ENCODE results near the gene HS3ST4.
A peak's percentile ranks its signal among the peaks of the same experiment; 100 is the strongest.

Gene HS3ST4

DNA sequence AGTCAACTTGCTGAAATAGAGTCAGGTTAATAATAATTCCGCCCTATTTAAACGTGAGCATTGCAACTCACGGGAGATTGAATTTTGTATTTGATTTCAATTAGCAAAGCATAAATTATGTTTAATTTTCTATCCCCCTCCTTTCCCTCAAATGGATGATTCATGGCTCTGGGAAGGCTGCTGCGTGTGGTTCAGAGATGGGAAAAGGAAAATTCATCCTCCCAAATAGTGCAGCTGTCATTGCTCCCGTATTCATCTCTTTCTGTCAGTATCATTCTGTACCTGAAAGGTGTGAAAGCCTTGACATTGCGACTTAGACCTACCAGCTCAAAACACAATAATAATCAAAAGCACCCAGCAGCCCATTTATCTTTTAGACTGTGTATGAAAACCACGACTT is 447.3 kb downstream of the HS3ST4 start:
- no peak overlapping the region for H3K9ac ChIP-seq (ENCODE audit: low read length)
- no peaks in the 10 kb centered on the region for H3K36me3 ChIP-seq (ENCODE audit: control insufficient read depth, insufficient read depth, low read length)
- no peak overlapping the region for H3K4me3 ChIP-seq (ENCODE audit: low read depth, low read length)
- H3K27ac ChIP-seq (ENCODE audit: low read depth, low read length), result no peak overlapping the region
- peaks cover 3% of the 10 kb centered on the region; the same call in 1 of the 2 replicates for H3K4me1 ChIP-seq (ENCODE audit: control insufficient read depth, insufficient read depth, low read length)
- no peaks in the 10 kb centered on the region for H3K9me3 ChIP-seq (ENCODE audit: control insufficient read depth, insufficient read depth, low read depth, low read length)
- H3K27me3 ChIP-seq (ENCODE audit: control insufficient read depth, insufficient read depth, low read length), result no peaks in the 10 kb centered on the region

DNA sequence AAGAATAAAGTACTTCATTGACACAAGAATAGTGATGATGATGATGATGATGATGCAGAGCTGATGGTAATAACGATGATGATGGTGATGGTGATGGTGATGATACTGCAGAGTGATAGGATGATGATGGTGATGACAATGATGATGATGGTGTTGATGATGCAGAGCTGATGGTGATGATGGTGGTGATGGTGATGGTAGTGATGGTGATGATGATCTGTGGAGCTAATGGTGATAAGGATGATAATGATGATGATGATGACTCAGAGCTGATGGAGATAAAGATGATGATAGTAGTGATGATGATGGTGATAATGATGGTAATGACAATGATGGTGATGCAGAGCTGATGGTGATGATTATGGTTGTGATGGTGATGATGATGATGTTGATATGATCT is 448.1 kb downstream of the HS3ST4 start:
- no peaks in the 10 kb centered on the region for H3K36me3 ChIP-seq (ENCODE audit: control insufficient read depth, insufficient read depth, low read length)
- H3K4me1 ChIP-seq (ENCODE audit: control insufficient read depth, insufficient read depth, low read length), result no peaks in the 10 kb centered on the region; the same call in 1 of the 2 replicates
- no peak overlapping the region for H3K4me3 ChIP-seq (ENCODE audit: low read depth, low read length)
- H3K27me3 ChIP-seq (ENCODE audit: control insufficient read depth, insufficient read depth, low read length), result no peaks in the 10 kb centered on the region
- H3K9me3 ChIP-seq (ENCODE audit: control insufficient read depth, insufficient read depth, low read depth, low read length), result no peaks in the 10 kb centered on the region
- H3K9ac ChIP-seq (ENCODE audit: low read length), result no peak overlapping the region
- H3K27ac ChIP-seq (ENCODE audit: low read depth, low read length), result no peak overlapping the region

DNA sequence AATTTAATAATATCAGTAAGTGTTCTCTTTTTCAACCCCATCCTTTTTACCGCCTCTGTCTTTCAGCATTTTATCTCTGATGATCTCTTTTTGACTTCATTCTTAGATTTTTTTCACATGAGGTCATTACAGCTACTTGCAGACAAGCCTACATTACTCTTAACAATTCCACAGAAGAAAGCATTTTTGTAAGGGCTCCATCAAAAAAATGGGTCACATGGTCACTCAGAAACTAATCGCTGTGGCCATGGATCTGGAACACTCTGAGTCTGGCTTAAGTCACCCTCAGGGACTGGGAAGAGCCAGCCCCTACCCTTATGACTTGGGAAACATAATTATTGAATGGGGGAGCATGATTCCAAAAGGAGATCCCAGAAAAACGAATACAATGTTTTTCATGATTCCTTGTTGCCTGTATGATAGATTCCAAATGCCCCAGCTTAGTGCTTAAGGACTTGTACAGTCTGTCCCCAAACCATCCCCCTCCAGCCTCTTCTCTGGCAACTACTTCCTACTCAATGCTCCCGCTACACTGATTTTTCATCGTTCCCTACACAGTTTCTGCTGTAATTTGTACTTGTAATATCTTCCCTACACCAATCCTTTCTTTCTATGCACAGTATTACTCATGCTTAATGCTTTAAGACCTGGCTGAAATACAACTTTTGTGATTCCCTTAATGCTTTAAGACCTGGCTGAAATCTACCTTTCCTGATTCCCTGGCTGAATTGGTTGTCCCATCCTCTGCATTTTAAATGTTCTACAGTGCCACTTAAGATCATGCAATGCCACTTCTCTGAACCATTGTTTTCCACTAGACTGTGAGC is 457.8 kb downstream of the HS3ST4 start:
- no peak overlapping the region for H3K4me3 ChIP-seq (ENCODE audit: low read depth, low read length)
- no peaks in the 10 kb centered on the region for H3K9me3 ChIP-seq (ENCODE audit: control insufficient read depth, insufficient read depth, low read depth, low read length)
- H3K27me3 ChIP-seq (ENCODE audit: control insufficient read depth, insufficient read depth, low read length), result no peaks in the 10 kb centered on the region
- no peaks in the 10 kb centered on the region for H3K36me3 ChIP-seq (ENCODE audit: control insufficient read depth, insufficient read depth, low read length)
- no peak overlapping the region for H3K9ac ChIP-seq (ENCODE audit: low read length)
- no peak overlapping the region for H3K27ac ChIP-seq (ENCODE audit: low read depth, low read length)
- H3K4me1 ChIP-seq (ENCODE audit: control insufficient read depth, insufficient read depth, low read length), result peaks cover 8% of the 10 kb centered on the region; the same call in 1 of the 2 replicates

DNA sequence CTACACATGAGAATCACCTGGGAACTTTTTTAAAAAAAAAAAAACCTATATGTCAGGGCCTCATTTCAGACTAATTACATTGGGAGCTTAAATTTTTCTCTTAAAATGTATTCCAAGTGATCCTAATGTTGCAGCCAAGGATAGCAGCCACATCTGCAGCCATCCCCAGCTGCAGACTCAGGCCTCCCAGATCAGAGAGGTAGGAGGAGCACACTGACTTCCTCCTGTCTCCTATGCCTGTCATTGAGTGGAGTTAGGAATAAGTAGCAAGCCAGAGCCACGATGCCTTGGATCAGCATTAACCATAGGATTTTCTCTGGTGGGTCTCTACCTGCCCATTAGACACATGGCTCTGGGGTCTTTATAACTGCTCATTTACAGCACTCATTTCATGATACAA is 463.5 kb downstream of the HS3ST4 start:
- no peaks in the 10 kb centered on the region for H3K36me3 ChIP-seq (ENCODE audit: control insufficient read depth, insufficient read depth, low read length)
- H3K4me3 ChIP-seq (ENCODE audit: low read depth, low read length), result no peak overlapping the region
- H3K27me3 ChIP-seq (ENCODE audit: control insufficient read depth, insufficient read depth, low read length), result no peaks in the 10 kb centered on the region
- no peaks in the 10 kb centered on the region for H3K9me3 ChIP-seq (ENCODE audit: control insufficient read depth, insufficient read depth, low read depth, low read length)
- H3K4me1 ChIP-seq (ENCODE audit: control insufficient read depth, insufficient read depth, low read length), result no peaks in the 10 kb centered on the region; the same call in none of the 2 replicates
- no peak overlapping the region for H3K9ac ChIP-seq (ENCODE audit: low read length)
- H3K27ac ChIP-seq (ENCODE audit: low read depth, low read length), result no peak overlapping the region

DNA sequence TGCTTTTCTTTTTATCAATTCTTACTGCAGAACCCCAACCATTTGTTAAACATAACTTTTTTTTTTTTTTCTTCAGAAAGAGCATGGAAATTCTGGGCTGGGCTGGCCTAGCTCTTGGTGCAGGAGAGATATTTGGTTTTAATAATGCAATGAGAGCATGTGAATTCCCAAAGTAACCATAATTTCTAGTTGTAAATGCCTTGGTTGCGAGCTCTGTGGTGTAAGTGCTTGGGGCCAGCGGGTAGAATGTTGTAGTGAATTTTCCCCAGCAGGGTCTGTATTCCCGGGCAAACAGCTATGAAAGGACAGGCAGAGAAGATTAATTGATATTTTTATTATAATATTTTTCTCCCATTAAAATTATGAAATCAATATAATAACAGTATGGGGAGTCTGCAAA is 465.6 kb downstream of the HS3ST4 start:
- no peak overlapping the region for H3K27ac ChIP-seq (ENCODE audit: low read depth, low read length)
- no peaks in the 10 kb centered on the region for H3K27me3 ChIP-seq (ENCODE audit: control insufficient read depth, insufficient read depth, low read length)
- H3K4me1 ChIP-seq (ENCODE audit: control insufficient read depth, insufficient read depth, low read length), result no peaks in the 10 kb centered on the region; the same call in none of the 2 replicates
- no peak overlapping the region for H3K4me3 ChIP-seq (ENCODE audit: low read depth, low read length)
- no peaks in the 10 kb centered on the region for H3K36me3 ChIP-seq (ENCODE audit: control insufficient read depth, insufficient read depth, low read length)
- no peaks in the 10 kb centered on the region for H3K9me3 ChIP-seq (ENCODE audit: control insufficient read depth, insufficient read depth, low read depth, low read length)
- H3K9ac ChIP-seq (ENCODE audit: low read length), result no peak overlapping the region

DNA sequence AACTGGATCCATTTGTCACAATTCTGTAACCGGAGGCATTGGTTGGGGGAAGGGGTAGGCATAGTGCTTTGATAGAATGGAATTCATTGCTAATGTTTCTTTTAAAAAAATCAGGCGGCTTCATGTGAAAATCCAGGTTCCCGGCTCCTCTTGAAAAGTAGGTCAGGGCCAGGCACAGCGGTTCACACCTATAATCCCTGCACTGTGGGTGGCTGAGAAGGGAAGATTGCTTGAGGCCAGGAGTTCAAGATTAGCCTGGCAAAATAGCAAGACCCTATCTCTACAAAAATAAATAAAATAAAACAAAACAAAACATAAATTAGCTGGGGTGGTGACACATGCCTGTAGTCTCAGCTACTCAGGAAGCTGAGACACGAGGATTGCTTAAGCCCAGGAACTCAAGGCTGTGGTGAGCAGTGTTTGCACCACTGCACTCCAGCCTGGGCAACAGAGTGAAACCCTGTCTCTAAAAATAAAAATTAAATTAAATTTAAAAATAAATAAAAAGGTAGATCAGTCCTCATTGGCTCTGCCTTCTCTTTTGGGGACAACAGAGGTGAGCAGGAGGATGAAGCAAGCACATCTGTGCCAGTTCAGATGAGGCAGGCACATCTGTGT is 466.5 kb downstream of the HS3ST4 start:
- no peaks in the 10 kb centered on the region; the same call in none of the 2 replicates for H3K4me1 ChIP-seq (ENCODE audit: control insufficient read depth, insufficient read depth, low read length)
- no peaks in the 10 kb centered on the region for H3K9me3 ChIP-seq (ENCODE audit: control insufficient read depth, insufficient read depth, low read depth, low read length)
- no peak overlapping the region for H3K4me3 ChIP-seq (ENCODE audit: low read depth, low read length)
- H3K27ac ChIP-seq (ENCODE audit: low read depth, low read length), result no peak overlapping the region
- no peak overlapping the region for H3K9ac ChIP-seq (ENCODE audit: low read length)
- H3K36me3 ChIP-seq (ENCODE audit: control insufficient read depth, insufficient read depth, low read length), result no peaks in the 10 kb centered on the region
- H3K27me3 ChIP-seq (ENCODE audit: control insufficient read depth, insufficient read depth, low read length), result no peaks in the 10 kb centered on the region

DNA sequence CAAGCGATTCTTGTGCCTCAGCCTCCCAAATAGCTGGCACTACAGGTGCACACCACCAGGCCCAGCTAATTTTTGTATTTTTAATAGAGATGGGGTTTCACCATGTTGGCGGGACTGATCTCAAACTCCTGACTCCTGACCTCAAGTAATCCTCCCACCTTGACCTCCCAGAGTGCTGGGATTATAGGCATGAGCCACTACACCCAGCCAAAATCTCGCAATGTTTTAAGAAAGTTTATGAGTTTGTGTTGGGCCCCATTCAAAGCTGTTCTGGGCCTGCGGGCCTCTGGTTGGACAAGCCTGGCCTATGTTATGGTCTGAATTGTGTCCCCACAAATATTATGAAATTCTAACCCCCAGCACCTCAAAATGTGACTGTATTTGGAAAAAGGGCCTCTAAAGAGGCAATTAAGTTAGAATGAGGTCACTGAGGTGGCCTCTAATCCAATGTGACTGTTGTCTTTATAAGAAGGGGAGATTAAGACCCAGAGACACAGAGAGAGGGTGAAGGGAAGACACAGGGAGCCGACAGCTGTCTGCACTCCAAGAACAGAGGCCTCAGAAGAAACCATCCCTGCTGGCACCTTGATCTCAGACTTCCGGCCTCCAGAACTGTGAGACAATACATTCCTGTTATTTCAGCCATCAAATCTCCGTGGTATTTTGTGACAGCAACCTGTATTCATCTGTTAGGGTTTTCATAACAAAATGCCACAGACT is 469.9 kb downstream of the HS3ST4 start:
- Histone ChIP-seq H3K4me1 (ENCODE audit: control insufficient read depth, insufficient read depth, low read length) (no peaks in the 10 kb centered on the region), H3K4me3 (ENCODE audit: low read depth, low read length) (no peak overlapping the region), H3K36me3 (ENCODE audit: control insufficient read depth, insufficient read depth, low read length) (no peaks in the 10 kb centered on the region), H3K27me3 (ENCODE audit: control insufficient read depth, insufficient read depth, low read length) (no peaks in the 10 kb centered on the region), H3K27ac (ENCODE audit: low read depth, low read length) (no peak overlapping the region), H3K9me3 (ENCODE audit: control insufficient read depth, insufficient read depth, low read depth, low read length) (no peaks in the 10 kb centered on the region), H3K9ac (ENCODE audit: low read length) (no peak overlapping the region)

DNA sequence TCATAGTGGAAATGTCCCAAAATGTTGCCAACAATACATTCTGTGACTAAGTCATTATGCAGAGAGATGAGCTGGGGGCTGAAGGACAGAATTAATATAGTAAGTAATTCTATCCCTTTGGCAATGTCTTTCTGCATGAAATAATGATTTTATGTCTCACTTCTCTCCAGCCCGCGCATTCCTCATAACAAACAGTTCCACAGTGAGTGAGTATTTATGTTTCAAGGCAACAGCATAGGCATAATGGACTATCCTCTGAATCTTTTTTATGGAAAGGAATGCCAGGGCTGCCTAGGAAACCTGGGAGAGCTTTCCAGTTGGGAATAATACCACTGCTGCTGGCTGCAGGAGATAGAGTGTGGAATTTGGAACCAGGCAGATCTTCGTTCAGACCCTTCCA is 477.7 kb downstream of the HS3ST4 start:
- Histone ChIP-seq H3K27ac (ENCODE audit: low read depth, low read length) (no peak overlapping the region), H3K27me3 (ENCODE audit: control insufficient read depth, insufficient read depth, low read length) (no peaks in the 10 kb centered on the region), H3K9me3 (ENCODE audit: control insufficient read depth, insufficient read depth, low read depth, low read length) (no peaks in the 10 kb centered on the region), H3K36me3 (ENCODE audit: control insufficient read depth, insufficient read depth, low read length) (no peaks in the 10 kb centered on the region), H3K9ac (ENCODE audit: low read length) (no peak overlapping the region), H3K4me1 (ENCODE audit: control insufficient read depth, insufficient read depth, low read length) (no peaks in the 10 kb centered on the region), H3K4me3 (ENCODE audit: low read depth, low read length) (no peak overlapping the region)

DNA sequence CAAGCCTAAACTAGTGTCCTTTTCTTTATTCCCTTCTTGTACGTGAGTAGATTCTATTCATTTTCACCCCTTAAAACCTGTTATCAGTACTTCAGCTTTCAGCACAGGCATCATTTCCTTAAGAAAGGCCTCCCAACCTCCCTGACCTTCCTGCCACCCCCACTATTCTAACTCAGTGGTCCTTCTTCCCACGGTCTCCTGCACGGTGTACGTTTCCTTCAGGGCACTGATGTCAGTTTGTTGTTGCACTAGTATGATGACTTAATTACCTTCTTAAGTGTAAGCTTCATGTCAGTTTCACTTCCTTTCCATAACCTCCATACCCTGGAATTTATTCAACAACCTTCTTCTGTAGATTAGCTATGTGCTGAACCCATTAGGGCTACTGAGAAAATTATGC is 484.2 kb downstream of the HS3ST4 start:
- H3K9ac ChIP-seq (ENCODE audit: low read length), result no peak overlapping the region
- peaks cover 25% of the 10 kb centered on the region; the same call in 1 of the 2 replicates for H3K9me3 ChIP-seq (ENCODE audit: control insufficient read depth, insufficient read depth, low read depth, low read length)
- no peak overlapping the region for H3K27ac ChIP-seq (ENCODE audit: low read depth, low read length)
- H3K4me3 ChIP-seq (ENCODE audit: low read depth, low read length), result no peak overlapping the region
- H3K4me1 ChIP-seq (ENCODE audit: control insufficient read depth, insufficient read depth, low read length), result peaks cover 29% of the 10 kb centered on the region
- H3K36me3 ChIP-seq (ENCODE audit: control insufficient read depth, insufficient read depth, low read length), result no peaks in the 10 kb centered on the region
- H3K27me3 ChIP-seq (ENCODE audit: control insufficient read depth, insufficient read depth, low read length), result no peaks in the 10 kb centered on the region

DNA sequence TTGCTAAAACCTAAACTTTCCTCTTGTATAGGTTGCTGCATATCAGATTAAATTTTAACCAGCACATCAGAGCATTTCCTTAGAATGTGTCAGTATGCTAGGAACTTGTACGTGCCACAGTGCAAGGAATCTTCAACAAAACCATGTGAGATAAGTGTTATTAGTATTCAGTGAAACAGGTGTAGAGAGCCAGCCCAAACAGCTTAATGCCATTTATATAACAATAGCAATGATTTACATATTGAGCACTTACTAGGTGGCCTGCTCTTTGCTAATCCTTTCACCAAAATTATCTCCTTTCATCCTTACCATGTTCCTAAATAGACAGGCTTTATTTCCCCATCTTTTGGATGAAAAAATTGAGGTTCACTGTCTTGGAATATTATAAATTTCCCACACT is 485.7 kb downstream of the HS3ST4 start:
- Histone ChIP-seq H3K9me3 (ENCODE audit: control insufficient read depth, insufficient read depth, low read depth, low read length) (peaks cover 37% of the 10 kb centered on the region), H3K9ac (ENCODE audit: low read length) (no peak overlapping the region), H3K4me1 (ENCODE audit: control insufficient read depth, insufficient read depth, low read length) (peaks cover 29% of the 10 kb centered on the region), H3K36me3 (ENCODE audit: control insufficient read depth, insufficient read depth, low read length) (no peaks in the 10 kb centered on the region), H3K4me3 (ENCODE audit: low read depth, low read length) (no peak overlapping the region), H3K27ac (ENCODE audit: low read depth, low read length) (peak overlapping the region; percentile 65; the same call in 1 of the 2 replicates), H3K27me3 (ENCODE audit: control insufficient read depth, insufficient read depth, low read length) (no peaks in the 10 kb centered on the region)

DNA sequence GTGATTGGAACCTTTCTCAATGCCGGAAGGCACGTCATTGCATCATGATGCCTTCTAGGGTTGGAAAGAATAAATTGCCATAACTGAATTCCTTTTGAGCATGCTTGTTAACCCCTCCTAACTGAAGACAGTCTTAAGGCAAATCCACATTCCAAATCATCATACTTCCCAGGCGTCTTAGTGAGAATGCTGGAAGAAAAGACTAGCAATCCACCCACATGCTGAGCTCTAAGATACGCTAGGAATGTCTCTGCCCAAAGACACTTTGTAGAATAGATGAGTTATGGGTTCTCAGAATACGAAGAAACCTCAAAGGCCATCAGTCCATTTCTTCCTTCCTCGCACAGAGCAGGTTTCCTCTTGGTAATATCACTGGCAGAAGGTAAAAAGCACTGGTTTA is 486.5 kb downstream of the HS3ST4 start:
- H3K27ac ChIP-seq (ENCODE audit: low read depth, low read length), result peak overlapping the region; percentile 65; the same call in 1 of the 2 replicates
- peaks cover 37% of the 10 kb centered on the region for H3K9me3 ChIP-seq (ENCODE audit: control insufficient read depth, insufficient read depth, low read depth, low read length)

More for the DNA sequence above, 486.5 kb downstream of the HS3ST4 start:
- H3K4me1 ChIP-seq (ENCODE audit: control insufficient read depth, insufficient read depth, low read length), result peaks cover 29% of the 10 kb centered on the region
- no peak overlapping the region for H3K4me3 ChIP-seq (ENCODE audit: low read depth, low read length)
- H3K27me3 ChIP-seq (ENCODE audit: control insufficient read depth, insufficient read depth, low read length), result no peaks in the 10 kb centered on the region
- no peak overlapping the region for H3K9ac ChIP-seq (ENCODE audit: low read length)
- no peaks in the 10 kb centered on the region for H3K36me3 ChIP-seq (ENCODE audit: control insufficient read depth, insufficient read depth, low read length)

Measured in HUES6 (cell line).